B cell (primary cell): ENCODE measurements around the gene KRI1.

Experiments used
- EZH2 ChIP-seq: IDR thresholded peaks from 2 replicates; pipeline ENCODE4 v1.6.1; 2012; ENCODE audit warnings: borderline replicate concordance, low read depth, mild to moderate bottlenecking, moderate library complexity, low read length; ENCODE audit not compliant: insufficient read depth, poor library complexity, severe bottlenecking
- TF ChIP-seq, protein P1 (sequence below): fragments of 200-600 bp; IDR thresholded peaks from one replicate; pipeline ENCODE4 v1.8.0; 2022; ENCODE audit warnings: antibody characterized with exemption, mild to moderate bottlenecking

- no peak for TF ChIP-seq EZH2
- TF ChIP-seq, protein P1, sequence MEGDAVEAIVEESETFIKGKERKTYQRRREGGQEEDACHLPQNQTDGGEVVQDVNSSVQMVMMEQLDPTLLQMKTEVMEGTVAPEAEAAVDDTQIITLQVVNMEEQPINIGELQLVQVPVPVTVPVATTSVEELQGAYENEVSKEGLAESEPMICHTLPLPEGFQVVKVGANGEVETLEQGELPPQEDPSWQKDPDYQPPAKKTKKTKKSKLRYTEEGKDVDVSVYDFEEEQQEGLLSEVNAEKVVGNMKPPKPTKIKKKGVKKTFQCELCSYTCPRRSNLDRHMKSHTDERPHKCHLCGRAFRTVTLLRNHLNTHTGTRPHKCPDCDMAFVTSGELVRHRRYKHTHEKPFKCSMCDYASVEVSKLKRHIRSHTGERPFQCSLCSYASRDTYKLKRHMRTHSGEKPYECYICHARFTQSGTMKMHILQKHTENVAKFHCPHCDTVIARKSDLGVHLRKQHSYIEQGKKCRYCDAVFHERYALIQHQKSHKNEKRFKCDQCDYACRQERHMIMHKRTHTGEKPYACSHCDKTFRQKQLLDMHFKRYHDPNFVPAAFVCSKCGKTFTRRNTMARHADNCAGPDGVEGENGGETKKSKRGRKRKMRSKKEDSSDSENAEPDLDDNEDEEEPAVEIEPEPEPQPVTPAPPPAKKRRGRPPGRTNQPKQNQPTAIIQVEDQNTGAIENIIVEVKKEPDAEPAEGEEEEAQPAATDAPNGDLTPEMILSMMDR = no peak
Measured at GRCh38 chr19:10516064-10516385, 49.8 kb downstream of the KRI1 start.
